ENCODE data around the gene RERE.

The RERE gene

DNA sequence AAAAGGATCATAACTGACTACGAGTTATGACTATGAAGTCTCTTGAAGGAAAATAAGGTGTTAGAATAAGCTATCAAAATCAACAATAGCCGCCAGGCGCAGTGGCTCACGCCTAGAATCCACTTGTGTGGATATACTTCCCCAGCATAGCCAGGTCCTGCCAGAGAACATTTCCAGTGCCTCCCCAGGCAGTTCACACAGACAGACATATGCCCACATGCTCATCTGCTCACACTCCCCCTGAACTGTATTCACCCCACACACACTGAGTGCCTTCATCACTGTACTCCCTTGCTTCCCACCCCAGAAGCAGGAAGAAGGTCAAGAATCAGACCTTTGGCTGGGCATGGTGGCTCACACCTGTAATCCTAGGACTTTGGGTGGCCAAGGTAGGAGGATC, 6.5 kb downstream of the RERE start:
- Histone ChIP-seq H3K36me3 (ENCODE audit: control insufficient read depth in 1 of 2, insufficient read depth in 2 of 2, low read length in 2 of 2) (no peaks in the 10 kb centered on the region), H3K79me1 (ENCODE audit: low read length) (no peaks in the 10 kb centered on the region), H4K8ac (ENCODE audit: low read depth, low read length) (no peak overlapping the region), H2AK5ac (ENCODE audit: low read length) (no peak overlapping the region), H3K9ac (ENCODE audit: low read length) (no peak overlapping the region), H3K18ac (ENCODE audit: low read length) (no peak overlapping the region), H3K14ac (ENCODE audit: low read length) (no peak overlapping the region), H3K4me2 (ENCODE audit: low read length) (no peak overlapping the region), H4K12ac (ENCODE audit: low read depth, low read length) (no peak overlapping the region), H3K9me3 (ENCODE audit: insufficient read depth, low read depth, low read length) (no peaks in the 10 kb centered on the region), H3K4me3 (ENCODE audit: low read depth, low read length) (no peak overlapping the region), H3K27ac (ENCODE audit: low read depth, low read length) (no peak overlapping the region), H2BK5ac (ENCODE audit: low read depth, low read length, poor library complexity) (no peak overlapping the region), H3K79me2 (ENCODE audit: control insufficient read depth, insufficient read depth, low read length, poor library complexity) (peaks cover 6% of the 10 kb centered on the region), H2BK120ac (ENCODE audit: insufficient read depth, low read length, poor library complexity) (no peak overlapping the region), H4K91ac (ENCODE audit: low read depth, low read length) (no peak overlapping the region), H3K4ac (ENCODE audit: low read depth, low read length) (peak overlapping the region; percentile 1), H2BK12ac (ENCODE audit: low read length) (no peak overlapping the region), H2AFZ (ENCODE audit: insufficient read depth, low read length, poor library complexity) (no peak overlapping the region), H3K27me3 (ENCODE audit: insufficient read depth, low read length) (no peaks in the 10 kb centered on the region), H3K23ac (ENCODE audit: low read length) (no peak overlapping the region), H3K4me1 (ENCODE audit: control insufficient read depth in 1 of 2, insufficient read depth in 2 of 2, low read length in 2 of 2) (peaks cover 0 to 2% of the 10 kb centered on the region in 2 experiments)
- DNase-seq, result no peak
- no CpG with 5 or more reads among the region's 4 CpGs for WGBS (ENCODE audit: extremely low coverage, insufficient coverage, insufficient read length)

DNA sequence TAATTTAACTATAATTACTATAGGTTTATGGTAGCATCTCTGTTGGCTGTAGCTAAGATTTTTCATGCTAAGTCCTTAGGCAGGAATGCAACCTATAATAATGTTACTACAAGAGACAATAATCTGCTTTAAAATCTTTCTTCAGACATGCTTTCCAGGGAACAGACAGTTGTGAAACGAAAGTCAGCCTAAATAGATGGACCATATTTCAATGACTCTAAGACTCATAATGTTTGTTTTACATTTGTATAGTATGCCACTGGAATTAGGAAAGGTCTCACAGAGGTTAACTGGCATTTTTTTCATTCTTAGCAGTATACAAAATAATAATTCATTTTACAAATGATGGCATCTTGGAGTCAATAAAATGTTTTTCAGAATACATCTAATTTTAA, 8.1 kb downstream of the RERE start:
- H3K14ac ChIP-seq (ENCODE audit: low read length), result no peak overlapping the region
- no peak overlapping the region for H2BK5ac ChIP-seq (ENCODE audit: low read depth, low read length, poor library complexity)
- no peak overlapping the region for H4K91ac ChIP-seq (ENCODE audit: low read depth, low read length)
- H3K9ac ChIP-seq (ENCODE audit: low read length), result no peak overlapping the region
- H3K79me2 ChIP-seq (ENCODE audit: control insufficient read depth, insufficient read depth, low read length, poor library complexity), result peaks cover 4% of the 10 kb centered on the region
- H2BK120ac ChIP-seq (ENCODE audit: insufficient read depth, low read length, poor library complexity), result no peak overlapping the region
- H3K4me2 ChIP-seq (ENCODE audit: low read length), result no peak overlapping the region
- H2BK12ac ChIP-seq (ENCODE audit: low read length), result no peak overlapping the region
- no peak overlapping the region for H3K23ac ChIP-seq (ENCODE audit: low read length)
- H3K27me3 ChIP-seq (ENCODE audit: insufficient read depth, low read length), result no peaks in the 10 kb centered on the region
- H3K27ac ChIP-seq (ENCODE audit: low read depth, low read length), result no peak overlapping the region
- no CpG with 5 or more reads among the region's 1 CpG for WGBS (ENCODE audit: extremely low coverage, insufficient coverage, insufficient read length)
- no peak overlapping the region for H3K18ac ChIP-seq (ENCODE audit: low read length)
- H3K9me3 ChIP-seq (ENCODE audit: insufficient read depth, low read depth, low read length), result no peaks in the 10 kb centered on the region
- H2AK5ac ChIP-seq (ENCODE audit: low read length), result no peak overlapping the region
- H3K4me1 ChIP-seq (ENCODE audit: control insufficient read depth in 1 of 2, insufficient read depth in 2 of 2, low read length in 2 of 2), result no peaks in the 10 kb centered on the region
- DNase-seq, result no peak
- H3K4me3 ChIP-seq (ENCODE audit: low read depth, low read length), result no peak overlapping the region
- H3K4ac ChIP-seq (ENCODE audit: low read depth, low read length), result no peak overlapping the region
- no peaks in the 10 kb centered on the region for H3K36me3 ChIP-seq (ENCODE audit: control insufficient read depth in 1 of 2, insufficient read depth in 2 of 2, low read length in 2 of 2)
- H4K12ac ChIP-seq (ENCODE audit: low read depth, low read length), result no peak overlapping the region
- no peak overlapping the region for H4K8ac ChIP-seq (ENCODE audit: low read depth, low read length)
- no peaks in the 10 kb centered on the region for H3K79me1 ChIP-seq (ENCODE audit: low read length)
- H2AFZ ChIP-seq (ENCODE audit: insufficient read depth, low read length, poor library complexity), result no peak overlapping the region

DNA sequence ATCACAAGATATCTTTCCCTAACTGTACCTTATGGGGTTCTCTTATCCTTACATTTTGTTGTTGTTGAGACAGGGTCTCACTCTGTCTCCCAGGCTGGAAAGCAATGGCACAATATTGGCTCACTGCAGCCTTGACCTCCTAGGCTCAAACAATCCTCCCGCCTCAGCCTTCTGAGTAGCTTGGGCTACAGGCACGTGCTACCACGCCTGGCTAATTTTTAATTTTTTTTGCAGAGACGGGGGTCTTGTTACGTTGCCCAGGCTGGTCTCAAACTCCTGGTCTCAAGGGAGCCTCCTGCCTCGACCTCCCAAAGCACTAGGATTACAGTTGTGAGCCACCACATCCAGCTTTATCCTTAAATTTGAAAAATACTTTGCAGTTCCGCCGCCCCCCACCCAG, 10.4 kb downstream of the RERE start:
- Histone ChIP-seq H3K14ac (ENCODE audit: low read length) (no peak overlapping the region), H4K12ac (ENCODE audit: low read depth, low read length) (no peak overlapping the region), H3K23ac (ENCODE audit: low read length) (no peak overlapping the region), H3K9me3 (ENCODE audit: insufficient read depth, low read depth, low read length) (no peaks in the 10 kb centered on the region), H3K18ac (ENCODE audit: low read length) (no peak overlapping the region), H3K79me1 (ENCODE audit: low read length) (no peaks in the 10 kb centered on the region), H3K4me3 (ENCODE audit: low read depth, low read length) (no peak overlapping the region), H3K9ac (ENCODE audit: low read length) (no peak overlapping the region), H2AFZ (ENCODE audit: insufficient read depth, low read length, poor library complexity) (no peak overlapping the region), H2BK12ac (ENCODE audit: low read length) (no peak overlapping the region), H3K36me3 (ENCODE audit: control insufficient read depth in 1 of 2, insufficient read depth in 2 of 2, low read length in 2 of 2) (no peaks in the 10 kb centered on the region), H3K27ac (ENCODE audit: low read depth, low read length) (no peak overlapping the region), H2BK120ac (ENCODE audit: insufficient read depth, low read length, poor library complexity) (no peak overlapping the region), H4K8ac (ENCODE audit: low read depth, low read length) (no peak overlapping the region), H3K4me2 (ENCODE audit: low read length) (no peak overlapping the region), H2BK5ac (ENCODE audit: low read depth, low read length, poor library complexity) (no peak overlapping the region), H4K91ac (ENCODE audit: low read depth, low read length) (no peak overlapping the region), H3K4me1 (ENCODE audit: control insufficient read depth in 1 of 2, insufficient read depth in 2 of 2, low read length in 2 of 2) (no peaks in the 10 kb centered on the region), H3K27me3 (ENCODE audit: insufficient read depth, low read length) (no peaks in the 10 kb centered on the region), H2AK5ac (ENCODE audit: low read length) (no peak overlapping the region), H3K79me2 (ENCODE audit: control insufficient read depth, insufficient read depth, low read length, poor library complexity) (peaks cover 2% of the 10 kb centered on the region), H3K4ac (ENCODE audit: low read depth, low read length) (no peak overlapping the region)
- no peak for DNase-seq
- no CpG with 5 or more reads among the region's 8 CpGs for WGBS (ENCODE audit: extremely low coverage, insufficient coverage, insufficient read length)

- H3K18ac ChIP-seq (ENCODE audit: low read length), result no peak overlapping the region
- no peaks in the 10 kb centered on the region for H3K36me3 ChIP-seq (ENCODE audit: control insufficient read depth in 1 of 2, insufficient read depth in 2 of 2, low read length in 2 of 2)
- no CpG with 5 or more reads among the region's 5 CpGs for WGBS (ENCODE audit: extremely low coverage, insufficient coverage, insufficient read length)
- H3K9ac ChIP-seq (ENCODE audit: low read length), result no peak overlapping the region
- DNase-seq, result no peak
- H3K4me3 ChIP-seq (ENCODE audit: low read depth, low read length), result no peak overlapping the region
- H3K4me2 ChIP-seq (ENCODE audit: low read length), result no peak overlapping the region
- H3K79me2 ChIP-seq (ENCODE audit: control insufficient read depth, insufficient read depth, low read length, poor library complexity), result no peaks in the 10 kb centered on the region
- no peak overlapping the region for H3K23ac ChIP-seq (ENCODE audit: low read length)
- H4K91ac ChIP-seq (ENCODE audit: low read depth, low read length), result no peak overlapping the region
- no peak overlapping the region for H2BK12ac ChIP-seq (ENCODE audit: low read length)
- no peak overlapping the region for H4K8ac ChIP-seq (ENCODE audit: low read depth, low read length)
- no peak overlapping the region for H3K14ac ChIP-seq (ENCODE audit: low read length)
- no peak overlapping the region for H2BK120ac ChIP-seq (ENCODE audit: insufficient read depth, low read length, poor library complexity)
- no peak overlapping the region for H2BK5ac ChIP-seq (ENCODE audit: low read depth, low read length, poor library complexity)
- H3K9me3 ChIP-seq (ENCODE audit: insufficient read depth, low read depth, low read length), result no peaks in the 10 kb centered on the region
- H3K27ac ChIP-seq (ENCODE audit: low read depth, low read length), result no peak overlapping the region
- no peaks in the 10 kb centered on the region for H3K79me1 ChIP-seq (ENCODE audit: low read length)
- H2AK5ac ChIP-seq (ENCODE audit: low read length), result no peak overlapping the region
- no peak overlapping the region for H4K12ac ChIP-seq (ENCODE audit: low read depth, low read length)
- no peak overlapping the region for H3K4ac ChIP-seq (ENCODE audit: low read depth, low read length)
- no peaks in the 10 kb centered on the region for H3K4me1 ChIP-seq (ENCODE audit: control insufficient read depth in 1 of 2, insufficient read depth in 2 of 2, low read length in 2 of 2)
- H2AFZ ChIP-seq (ENCODE audit: insufficient read depth, low read length, poor library complexity), result no peak overlapping the region
- no peaks in the 10 kb centered on the region for H3K27me3 ChIP-seq (ENCODE audit: insufficient read depth, low read length)
Measured at GRCh38 chr1:8800416-8800815, 17.0 kb downstream of the RERE start.
